HG03095 (cell line): Measurements from ENCODE around the gene LPAR2.

Source experiments
- ATAC-seq: cut with Tn5 transposase; IDR thresholded peaks from one replicate; pipeline ENCODE4 v1.9.1; 2021; ENCODE audit warnings: moderate library complexity; ENCODE audit not compliant: unreplicated experiment

LPAR2 gene

DNA sequence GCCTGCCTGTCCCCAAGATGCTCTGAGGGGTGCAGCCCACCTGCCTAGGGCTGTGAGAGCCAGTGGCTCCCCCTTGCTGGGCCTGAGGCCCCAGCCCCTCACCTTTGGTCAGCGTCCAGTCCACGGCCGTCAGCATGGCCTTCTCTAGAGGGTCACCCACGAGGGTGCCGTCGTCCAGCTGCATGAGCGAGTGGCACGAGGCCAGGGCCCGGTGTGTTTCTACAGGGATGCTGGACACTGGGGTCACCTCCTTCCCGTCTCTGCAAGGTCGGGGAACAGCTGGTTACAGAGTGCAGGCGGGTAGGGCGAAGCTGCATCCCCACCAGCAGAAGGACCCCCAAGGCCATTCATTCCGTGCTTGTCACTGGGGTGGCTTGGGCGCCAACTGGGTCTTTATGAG, 26.4 kb upstream of the LPAR2 start:
- no peak for ATAC-seq

DNA sequence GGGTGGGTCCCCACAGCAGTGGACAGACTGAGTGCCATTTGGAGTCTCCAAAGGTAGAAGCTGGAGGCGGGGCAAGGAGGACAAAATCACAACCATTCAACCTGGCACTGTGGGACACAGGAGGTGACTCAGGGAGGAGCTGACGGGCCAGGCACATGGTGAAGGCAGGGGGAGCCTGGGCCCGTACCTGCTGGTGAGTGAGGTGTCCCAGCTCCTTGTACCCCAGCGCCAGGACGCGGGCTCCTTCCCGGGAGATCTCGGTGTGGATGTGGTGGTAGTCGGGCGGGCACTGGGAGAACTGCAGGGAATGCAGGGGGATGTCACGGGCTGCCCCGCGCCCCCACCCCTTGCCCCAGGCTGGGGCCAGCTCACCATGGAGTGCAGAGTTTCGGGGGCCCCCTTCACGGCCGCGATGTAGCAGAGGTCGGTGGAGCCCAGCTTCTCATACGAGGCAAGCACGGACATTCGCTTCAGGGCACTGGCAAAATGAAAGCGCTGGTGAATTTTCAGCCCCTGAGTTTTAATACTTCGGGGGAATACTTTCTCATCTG, 25.7 kb upstream of the LPAR2 start:
- no peak for ATAC-seq

DNA sequence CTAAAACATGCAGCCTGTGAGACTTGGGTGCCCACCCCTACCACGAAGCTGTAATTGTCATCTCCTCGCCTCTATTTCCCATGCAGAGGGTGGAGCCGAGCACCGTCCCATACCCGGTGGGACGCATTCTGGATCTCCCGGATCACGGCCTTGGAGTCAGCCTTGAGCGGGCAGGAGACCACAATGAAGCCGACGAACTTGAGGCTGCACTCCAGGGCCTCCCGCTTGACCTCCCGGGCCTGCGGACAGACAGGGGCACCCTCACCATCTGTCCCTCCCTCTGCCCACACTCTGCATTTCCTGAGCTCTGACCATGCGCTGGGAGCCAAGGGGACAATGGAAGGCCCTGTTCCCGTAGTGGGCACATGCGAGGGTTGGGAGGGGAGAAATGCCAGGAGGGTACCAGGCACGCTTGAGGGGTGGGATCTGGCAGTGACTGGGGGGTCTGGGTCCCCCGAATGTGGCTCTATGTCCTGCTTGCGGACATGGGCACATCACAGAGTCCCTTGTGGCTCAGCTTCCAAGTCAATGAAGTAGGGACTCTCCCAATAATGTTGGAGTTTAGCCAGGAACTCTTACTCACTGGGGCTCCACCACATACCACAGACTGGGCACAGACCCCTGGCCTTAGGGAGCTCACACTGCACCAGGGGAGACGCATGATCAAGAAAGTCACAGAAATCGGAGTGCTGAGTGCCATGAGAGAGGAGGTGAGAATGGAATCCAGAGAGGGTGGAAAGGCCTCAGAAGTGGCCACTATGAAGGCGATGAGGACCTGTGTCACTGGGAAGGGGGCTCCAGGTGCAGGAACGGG, 24.7 kb upstream of the LPAR2 start:
- no peak for ATAC-seq

DNA sequence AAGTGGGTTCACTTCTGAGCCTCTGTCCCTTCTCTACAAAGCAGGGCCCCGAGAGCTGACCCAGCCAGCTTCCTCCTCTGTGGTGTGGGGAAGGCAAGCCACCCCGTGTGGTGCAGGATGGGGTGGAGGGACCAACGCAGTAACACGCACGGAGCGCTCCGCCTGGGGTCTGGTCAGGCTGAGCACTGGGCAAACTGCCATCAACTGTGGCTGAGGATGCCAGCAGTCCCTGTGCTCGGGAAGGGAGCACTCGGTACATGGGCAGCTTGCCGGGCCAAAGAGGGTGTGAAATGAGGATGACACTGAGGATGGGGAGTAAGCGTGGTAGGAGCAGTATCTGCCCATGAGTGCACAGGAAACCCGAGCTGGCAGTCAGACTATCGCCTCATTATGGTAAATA, 23.1 kb upstream of the LPAR2 start:
- ATAC-seq: no peak

DNA sequence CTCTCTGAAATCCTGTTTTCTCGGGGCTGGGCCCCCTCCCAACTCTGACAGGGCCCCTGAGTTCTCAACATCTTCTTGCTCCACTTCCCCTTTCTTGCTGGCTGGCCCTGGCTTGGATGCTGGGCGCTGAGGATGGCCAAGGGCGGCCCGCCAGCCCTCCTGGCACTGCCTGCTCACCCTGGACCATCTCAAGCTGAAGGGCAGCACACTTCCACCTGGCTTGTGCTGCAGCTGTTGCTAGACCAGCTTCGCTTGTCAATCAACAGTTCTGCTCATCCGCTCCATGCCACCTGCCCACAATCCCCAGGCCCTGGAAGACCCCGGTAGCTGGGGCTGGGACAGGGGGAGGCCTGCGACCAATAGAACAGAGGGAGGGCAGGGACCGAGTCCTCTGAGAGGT, 22.3 kb upstream of the LPAR2 start:
- ATAC-seq: no peak

DNA sequence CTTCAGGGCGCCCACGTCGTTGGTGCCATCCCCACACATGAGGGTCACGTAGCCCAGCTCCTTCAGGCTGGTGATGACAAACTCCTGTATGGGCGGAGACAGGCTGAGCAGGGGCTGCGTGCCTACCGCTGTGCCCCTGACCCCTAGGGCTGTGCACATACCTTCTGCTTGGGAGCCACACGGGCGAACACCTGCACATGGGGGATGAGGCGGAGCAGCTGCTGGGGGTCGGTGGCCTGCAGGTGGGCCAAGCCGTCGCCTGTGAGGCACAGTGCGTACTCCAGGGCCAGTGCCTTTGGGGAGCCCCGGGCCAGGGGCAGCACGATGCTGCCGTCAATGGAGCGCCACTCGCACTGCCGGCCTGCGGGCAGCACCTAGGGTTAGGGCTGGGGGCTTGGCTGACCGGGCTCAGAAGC, 21.6 kb upstream of the LPAR2 start:
- no peak for ATAC-seq

DNA sequence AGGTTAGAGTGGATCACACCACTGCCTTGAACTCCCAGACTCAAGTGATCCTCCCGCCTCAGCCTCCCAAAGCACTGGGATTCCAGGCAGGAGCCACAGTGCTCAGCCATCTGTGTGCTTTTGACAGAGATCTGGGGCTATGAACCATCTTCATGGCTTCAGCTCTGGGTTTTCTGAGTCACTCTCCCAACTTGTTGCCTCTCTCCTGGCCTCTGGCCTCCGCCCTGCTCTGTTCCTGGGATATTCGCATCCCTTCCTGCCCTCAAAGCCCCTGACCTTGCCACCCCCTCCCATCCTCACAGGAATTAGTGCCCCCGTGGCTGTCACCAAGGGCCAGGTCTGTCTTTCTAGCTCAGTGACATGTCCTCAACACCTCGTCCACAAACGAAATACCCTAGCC, 21.1 kb upstream of the LPAR2 start:
- ATAC-seq: no peak

DNA sequence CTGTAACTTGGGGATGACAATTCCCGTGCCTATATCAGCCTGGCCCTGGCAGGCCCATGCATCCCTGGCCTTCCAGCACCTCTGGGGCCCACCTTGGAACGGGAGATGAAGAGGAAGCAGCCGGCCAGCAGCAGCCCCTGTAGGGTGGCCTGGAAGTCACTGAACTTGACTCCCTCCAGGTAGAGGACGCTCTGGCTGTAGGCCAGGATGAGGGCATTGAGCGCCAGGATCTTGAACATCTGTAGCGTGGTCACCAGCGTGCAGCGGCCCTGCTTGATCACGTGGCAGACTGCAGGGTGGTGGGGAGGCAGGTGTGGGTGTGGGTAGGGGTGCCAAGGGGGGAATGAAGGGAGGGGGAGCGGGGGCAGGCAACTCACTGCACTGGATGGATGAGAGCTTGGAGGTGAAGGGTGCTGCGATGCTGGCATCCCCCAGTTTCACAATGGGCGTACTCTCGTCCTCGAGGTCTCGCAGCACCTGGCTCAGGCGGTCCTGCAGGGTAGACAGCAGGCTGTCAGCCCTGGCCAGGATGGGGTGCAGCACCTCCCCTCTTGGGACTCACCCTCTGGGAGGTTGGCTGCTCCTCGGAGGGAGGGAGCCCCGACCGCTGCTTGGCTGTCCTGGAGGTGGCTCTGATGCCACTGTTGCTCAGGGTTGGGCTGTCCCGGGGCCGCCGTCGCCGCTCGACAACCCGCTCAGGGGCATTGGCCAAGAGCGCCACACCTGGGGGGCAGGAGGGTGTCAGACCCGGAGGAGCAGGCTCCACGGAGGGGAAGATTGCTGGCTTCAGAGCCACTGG, 19.2 kb upstream of the LPAR2 start:
- ATAC-seq: no peak

DNA sequence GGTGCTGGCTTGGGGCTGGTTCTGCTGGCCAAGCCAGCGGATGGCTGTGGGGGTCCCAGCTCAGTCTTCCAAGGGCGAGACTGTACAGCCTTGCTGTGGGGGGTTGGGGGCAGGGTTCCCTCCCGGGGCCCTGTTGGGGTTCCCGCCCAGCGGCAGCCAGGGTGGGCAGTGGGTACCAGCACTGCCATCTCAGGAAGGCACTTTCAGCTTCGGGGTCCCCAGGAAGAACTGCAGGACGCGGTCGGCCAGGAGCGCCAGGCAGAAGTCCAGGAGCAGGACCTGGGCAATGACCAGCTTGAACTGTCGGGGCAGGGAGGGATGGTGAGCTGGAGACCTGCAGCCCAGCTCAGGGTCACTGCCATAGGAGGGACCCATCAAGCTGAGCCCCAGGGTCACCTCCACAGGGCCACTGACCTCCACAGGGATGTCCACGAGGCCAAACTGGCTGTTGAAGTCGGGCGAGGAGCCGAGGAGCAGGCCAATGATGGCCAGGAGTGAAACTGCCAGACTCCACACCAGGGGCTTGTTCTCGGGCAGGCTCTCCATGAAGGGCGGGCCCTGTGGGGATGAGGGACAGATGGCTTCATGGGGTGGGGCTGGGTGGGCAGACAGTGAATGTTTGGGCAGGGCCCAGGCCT, 17.3 kb upstream of the LPAR2 start:
- ATAC-seq: no peak

DNA sequence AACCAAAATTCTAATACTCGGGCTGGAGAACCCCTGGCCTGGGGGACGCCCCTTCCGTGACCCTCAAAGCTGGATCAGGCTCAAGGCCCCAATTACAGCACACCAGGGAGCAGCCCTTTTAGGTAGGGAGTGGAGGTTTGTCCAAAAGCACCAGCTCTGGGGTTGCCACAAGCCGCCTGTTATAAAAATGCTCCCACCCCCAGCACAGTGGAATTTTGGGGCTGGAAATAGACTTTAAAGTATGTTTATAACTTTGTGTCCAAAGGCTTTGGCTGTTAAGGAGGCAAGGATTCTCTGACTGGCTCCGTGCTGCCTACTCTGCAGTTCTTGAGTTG, 16.0 kb upstream of the LPAR2 start:
- ATAC-seq: no peak

DNA sequence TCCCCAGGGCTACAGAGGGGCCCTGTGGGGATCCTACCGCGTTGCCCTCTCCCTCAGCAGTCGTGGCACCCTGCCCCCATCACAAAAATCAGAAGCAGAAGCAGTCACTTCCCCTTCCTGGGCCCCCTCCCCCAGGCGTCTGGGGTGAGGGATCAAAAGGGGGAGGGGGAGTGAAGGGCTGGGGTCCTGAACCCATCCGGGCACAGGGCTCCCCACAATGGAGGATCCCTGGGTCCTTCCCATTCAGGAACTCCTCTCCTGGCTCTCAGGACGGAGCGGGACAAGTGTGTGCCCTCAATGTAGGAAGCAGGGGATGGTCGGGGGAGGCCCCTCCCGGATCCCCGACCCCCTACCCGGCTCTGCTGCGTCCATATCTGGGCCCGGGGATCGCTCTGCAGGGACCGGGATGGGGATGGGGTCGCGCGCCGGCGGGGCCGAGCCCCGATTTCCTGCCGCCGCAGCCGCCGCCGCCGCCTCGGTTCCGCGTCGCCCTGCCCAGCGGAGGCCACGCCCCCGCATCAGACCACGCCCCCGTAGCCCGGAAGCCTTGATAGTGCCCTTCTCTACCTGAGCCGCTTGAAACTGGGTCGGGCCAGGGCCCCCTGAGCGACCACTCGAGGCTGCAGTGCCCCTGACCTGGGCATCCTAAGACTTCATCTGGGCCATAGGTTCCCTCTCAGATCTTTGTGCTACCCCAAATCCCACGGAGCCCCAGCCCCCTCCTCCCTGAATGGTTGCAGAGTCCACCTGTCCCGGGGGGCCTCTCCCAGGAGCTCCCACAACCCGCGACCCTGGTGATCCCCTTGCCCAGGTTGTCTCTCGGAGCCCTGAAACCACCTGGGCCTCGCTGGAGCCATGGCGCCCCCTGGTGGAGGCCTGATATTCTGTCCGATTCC, 15.4 kb upstream of the LPAR2 start, which contains the start of gene GMIP:
Gene GMIP, minus strand, starts transcription at position 500 of the 896 bp plus-strand sequence. Its CDS starts 128 bp downstream, at position 372.
- ATAC-seq: peak; percentile 70

DNA sequence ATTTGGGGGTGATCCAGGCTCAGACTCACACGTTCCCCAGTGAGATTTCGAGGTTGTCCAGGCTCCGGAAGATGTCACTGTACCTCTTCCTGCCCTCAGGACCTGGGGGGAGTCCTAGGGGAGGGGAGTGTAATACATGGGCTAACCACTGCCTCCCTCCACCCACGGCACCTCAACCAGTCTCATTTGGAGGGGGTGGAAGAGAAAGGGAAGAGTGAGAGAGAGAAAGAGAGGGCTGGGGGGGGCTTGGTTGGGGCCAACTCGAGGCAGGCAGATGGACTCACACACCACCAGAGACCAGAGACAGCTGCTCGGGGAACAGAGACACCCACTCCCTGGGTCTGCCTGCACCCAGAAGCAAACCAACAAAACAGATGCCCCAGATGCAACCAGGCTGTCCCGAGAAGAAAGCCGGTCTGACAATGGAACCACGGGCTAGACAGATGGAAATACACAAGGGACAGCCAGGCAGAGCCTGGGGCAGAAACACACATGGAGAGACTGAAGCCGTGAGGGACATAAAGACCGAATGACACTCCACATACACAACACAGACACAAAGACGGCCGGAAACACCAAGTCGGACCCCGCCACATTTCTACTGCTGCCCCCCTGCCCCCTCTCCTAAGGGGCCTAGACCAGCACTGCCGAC, 14.6 kb upstream of the LPAR2 start:
- no peak for ATAC-seq

DNA sequence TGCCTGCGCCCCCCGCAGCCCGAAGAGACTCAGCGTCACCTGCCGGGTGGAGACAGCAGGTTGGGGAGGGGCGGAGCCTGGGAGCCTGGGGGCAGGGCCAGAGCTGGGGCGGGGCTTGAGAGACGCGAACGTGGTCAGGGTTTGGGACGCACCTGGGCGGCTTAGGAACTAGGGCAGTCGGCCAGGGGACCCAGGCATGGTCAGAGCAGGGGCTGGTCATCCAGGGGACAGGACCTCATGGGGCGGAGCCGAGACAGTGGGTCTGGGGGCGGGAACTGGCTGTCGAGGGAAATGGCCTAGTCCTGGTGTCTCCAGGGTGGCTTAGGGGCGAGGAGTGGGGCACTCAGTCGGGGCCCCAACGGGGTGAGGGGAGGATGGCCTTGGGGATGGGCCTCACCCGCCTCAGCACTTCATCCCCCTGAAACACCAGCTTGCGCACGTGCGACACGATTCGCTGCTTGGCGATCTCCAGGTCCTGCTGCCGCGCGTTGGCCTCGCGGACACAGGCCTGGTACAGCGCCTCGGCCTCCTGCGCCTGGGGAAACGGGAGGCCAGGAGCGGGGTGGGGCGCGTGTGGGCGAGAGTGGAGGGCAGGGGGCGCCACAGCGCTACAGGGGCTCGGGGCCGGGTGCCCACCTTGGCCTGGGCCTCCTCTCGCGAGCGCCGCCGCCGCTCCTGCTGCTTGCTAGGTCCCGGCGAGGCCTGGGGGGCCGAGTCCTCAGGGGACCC, 9.7 kb upstream of the LPAR2 start:
- no peak for ATAC-seq

DNA sequence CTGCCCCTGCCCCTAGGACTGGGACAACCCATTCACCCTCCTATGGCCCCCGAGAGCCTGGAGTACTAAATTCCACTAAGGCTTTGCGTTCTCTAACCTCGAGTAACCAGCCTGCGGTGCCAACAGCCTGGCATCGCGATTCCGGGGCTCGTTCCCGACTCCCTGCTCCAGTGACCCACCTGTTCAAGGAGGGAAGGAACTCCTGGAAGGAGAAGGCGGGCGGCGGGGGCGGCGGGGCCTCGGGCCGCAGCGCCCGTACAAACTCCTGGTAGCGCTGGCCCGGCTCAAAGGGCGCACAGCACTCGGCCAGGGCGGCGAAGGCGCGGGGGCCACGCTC, 9.1 kb upstream of the LPAR2 start:
- ATAC-seq: no peak

DNA sequence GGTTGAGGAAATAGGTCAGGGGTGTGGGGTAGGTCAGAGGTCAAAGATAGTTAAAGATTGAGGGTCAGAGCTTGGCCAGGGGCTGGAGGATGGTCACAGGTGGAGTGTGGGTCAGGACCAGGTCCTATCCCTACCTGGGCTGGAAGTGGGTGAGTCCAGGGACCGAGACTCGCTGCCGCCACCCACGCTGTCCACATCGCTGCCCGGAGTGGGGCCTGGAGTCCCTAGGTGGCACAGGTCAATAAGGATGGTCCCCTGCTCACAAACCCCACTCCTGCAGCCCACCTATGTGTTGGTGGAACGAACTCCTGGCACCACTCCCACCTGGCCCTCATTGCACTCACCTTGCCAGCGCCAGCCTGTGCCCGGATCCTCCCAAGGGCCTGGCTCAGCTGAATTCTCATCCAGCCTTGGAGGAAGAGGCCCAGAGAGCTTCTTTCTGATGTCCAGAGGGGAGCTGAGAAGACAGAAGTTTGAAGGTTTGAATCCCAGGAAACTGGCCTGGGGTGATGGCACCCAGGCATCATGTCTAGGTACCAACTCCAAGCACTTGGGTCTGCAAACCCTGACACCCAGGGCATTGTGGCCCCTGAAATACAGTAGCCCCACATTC, 8.7 kb upstream of the LPAR2 start:
- no peak for ATAC-seq

DNA sequence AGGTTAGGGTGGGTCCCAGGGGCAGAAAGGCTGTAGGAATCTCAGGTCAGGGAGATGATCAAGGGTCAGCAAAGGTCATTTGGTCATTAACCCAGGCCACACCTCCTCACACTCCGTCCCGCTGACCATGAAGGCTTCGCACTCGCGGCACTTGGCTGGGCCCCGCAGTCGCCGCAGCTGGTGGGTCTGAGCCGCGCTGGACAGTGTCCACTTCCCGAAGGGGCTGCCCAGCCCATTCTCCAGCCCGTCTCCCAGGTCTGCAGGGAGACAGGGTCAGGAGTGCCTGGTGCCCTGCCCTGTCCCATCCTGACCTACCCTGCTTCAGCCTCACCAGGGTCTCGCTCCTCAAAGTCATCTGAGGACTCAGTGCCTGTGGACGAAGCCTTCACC, 7.3 kb upstream of the LPAR2 start:
- no peak for ATAC-seq

DNA sequence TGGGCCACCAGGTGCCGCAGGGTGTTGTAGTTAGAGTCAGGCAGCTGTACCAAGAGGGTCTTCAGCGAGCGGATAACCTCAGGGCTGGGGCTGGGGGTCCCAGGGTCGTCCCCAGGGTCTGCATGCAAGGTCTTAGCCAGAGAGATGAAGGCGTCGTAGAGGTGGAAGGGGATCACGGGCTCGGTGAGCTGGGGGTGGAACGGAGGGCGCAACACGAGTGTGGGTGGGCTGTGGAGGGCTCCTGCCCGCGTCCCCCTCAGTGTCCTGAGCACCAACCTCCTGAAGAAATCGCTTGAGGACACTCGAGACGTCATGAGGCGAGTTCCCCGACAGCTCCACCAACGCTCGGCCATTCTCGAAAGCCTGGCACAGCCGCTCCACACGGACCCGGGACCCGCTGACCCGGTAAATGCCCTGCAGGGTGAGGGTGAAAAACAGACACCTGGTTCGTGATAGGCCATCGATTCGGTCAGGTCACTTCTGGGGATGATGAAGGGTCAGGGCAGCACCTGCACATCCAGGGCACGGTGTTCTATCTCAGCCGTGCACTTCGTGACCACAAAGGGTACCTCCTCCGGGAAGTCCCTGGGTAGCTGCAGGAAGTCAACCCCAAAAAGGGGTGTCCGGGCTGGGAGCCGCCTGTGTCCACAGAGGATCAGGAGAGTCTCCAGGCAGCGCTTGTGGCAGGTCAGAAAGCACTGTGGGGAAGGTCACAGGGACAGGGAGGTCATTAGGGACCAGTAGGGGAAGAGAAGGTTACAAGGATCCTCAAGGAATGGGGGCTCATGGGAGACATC, 6.7 kb upstream of the LPAR2 start:
- ATAC-seq: no peak
